GM19468 (cell line): ENCODE results near the gene GK2.

Experiments
- ATAC-seq: cut with Tn5 transposase; IDR thresholded peaks from one replicate; pipeline ENCODE4 v1.9.1; 2021; ENCODE audit warnings: mild to moderate bottlenecking, moderate library complexity, moderate number of reproducible peaks; ENCODE audit not compliant: unreplicated experiment; ENCODE audit errors: extremely low read depth

The GK2 gene

GRCh38 chr4:79395841-79396240, 12.2 kb downstream of the GK2 start:
- ATAC-seq: no peak

DNA sequence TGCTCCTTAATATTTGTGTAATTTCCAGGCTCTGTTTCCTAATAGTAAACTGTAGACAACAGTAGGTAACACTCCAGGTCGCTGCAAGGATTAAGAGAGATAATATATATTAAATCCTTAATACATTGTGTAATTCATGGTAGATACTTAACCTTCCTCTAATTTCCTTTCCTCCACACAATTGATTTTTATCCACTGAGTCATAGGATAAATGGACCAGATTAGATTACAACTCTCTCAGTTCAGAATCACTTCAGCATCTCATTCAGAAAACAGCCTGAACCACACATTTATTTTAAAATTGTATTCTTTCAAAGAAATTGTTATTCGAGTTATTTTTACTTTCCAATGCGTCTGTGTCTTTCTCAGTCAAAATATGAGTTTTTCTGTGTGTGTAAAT, 17.1 kb downstream of the GK2 start:
- ATAC-seq: no peak

DNA sequence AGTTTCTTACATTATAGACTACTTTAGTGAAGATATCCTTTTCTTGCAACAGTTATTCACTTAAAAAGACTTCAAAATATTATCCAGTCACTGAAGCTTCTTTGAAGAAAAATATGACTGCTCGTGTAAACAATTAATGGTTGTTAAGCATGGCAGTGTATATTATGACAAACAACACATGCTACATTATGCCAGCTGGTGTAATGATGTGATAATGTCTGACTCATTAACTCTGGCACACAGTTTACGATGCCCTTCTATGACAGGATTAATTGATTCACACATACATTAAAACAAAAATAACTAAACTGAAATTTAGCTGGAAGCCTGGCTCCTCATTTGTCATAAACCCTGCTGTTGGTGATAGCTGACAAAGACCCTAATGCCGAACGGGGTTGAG, 22.4 kb downstream of the GK2 start:
- no peak for ATAC-seq

DNA sequence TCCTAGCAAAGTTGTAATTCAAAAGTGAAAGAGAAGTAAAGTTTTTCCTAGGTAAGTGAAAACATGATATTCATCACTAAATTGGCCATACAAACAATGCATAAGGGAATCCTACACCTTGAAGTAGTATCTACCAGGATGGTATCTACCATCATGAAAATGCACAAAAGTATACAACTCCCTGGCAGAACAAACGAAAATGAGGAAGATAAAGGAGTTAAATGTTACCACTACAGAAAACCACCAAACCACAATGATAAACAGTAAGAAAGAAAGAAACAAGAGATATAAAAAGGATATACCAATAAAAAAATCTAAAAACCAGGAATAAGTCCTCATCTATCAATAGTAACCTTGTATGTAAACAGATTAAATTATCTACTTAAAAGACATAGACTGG, 26.9 kb downstream of the GK2 start:
- ATAC-seq: no peak

GRCh38 chr4:79370026-79370425, 38.0 kb downstream of the GK2 start:
- ATAC-seq: no peak

- no peak for ATAC-seq
These were observed 40.9 kb downstream of the GK2 start for GRCh38 chr4:79367096-79367495.

DNA sequence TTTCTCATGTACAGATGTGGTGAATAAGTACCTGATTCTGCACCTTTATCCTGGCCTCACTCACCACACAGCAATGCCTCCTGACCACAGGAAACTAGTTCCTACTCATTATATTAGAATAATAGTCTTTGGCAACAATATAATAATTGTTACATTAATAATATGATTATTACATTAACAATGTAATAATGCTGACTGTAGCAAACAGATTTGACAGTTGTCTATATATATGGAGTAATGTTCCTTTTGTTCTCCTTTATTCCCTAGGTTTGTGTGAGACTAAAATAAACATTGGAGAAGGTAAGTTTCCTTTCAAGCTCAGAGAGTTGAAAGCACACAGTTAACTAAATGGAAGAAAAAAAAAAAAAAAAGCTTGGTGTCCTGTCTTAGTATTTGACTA, 41.6 kb downstream of the GK2 start:
- ATAC-seq: no peak

DNA sequence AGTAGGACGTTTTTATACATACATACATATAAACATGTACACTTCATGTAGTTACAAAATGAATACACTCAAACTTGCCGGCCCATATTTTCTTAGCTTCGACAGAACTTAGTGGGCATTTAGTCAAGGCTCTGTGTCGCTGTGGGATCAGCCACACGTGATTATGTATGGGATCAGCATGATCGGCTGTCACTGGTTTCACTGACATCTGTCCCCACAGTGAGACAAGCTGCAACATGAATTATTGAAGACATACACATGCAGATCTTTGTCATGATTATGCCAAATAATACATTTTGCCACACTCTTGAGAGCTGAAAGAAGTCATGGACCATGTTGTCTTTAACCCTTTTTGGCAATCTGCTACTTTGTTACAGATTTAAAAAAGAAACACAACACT, 44.0 kb downstream of the GK2 start:
- ATAC-seq: no peak

- no peak for ATAC-seq
These were observed 45.4 kb downstream of the GK2 start for GRCh38 chr4:79362626-79363025.

DNA sequence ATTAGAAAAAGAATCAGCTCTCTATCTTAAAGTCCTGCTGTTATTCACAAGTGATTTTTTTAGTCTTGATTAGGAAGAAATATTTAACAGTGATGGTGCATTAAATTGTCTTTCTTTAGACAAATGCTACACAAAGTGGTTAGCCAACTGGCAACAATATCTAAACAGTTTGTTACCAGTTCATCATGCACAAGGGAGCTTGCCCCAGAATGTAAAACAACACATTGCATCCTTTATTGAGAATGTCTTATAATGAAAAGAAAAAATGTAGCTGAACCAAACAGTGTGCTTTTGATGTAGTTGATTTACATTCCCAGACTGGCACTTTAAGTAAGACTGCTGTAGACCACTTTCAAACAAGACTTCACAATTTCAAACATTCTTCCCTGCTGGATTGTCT, 48.0 kb downstream of the GK2 start:
- no peak for ATAC-seq

DNA sequence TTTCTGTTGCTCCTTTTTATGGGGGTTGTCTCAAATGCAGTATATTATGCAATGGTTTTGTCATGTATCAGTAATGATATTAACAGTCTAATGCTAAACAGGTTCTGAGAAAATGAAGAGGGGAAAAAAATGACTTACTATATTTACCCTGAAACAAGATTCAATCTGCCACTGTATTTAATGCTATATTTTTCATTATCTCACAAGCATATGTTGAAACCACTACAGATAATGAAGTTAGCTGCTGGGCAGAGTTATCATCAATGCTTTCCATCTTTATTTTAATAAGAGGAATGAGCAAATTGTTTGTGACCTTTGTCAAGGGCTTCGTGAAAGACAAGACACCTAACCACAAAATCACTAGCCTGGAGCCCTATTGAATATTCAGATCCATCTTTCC, 49.6 kb downstream of the GK2 start:
- no peak for ATAC-seq

DNA sequence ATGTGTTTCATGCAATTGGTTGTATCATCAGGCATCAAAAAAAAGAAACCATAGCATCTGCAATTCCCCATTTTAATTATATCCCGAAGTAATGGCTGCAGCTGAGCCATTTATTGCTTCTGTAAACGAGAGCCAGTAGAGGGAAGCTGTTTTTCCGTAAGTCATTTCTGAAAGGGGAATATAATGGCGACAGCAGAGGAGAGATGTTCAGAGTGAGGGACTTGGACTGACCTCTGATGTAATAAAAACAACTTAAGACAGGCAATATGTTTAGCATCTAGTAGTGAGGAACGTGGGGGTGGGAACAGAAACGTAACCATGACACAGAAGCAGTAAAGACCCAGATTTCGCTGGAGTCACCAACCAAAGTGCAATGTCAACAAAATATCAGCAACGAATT, 50.7 kb downstream of the GK2 start:
- ATAC-seq: no peak
